ENCODE data around the gene CYBB. TPM values are rescaled to one million over a fixed set of nuclear protein-coding genes. Genes with fewer than 3 reads are reported as not detected.

CYBB gene
- total RNA-seq, result under 0.01 TPM in 2 replicates
- not detected in 2 replicates for polyA plus RNA-seq
- polyA plus RNA-seq (2012), result not detected in 2 replicates
- not detected in 2 replicates for polyA minus RNA-seq (ENCODE audit: low replicate concordance)

- Histone ChIP-seq H3K27me3 (ENCODE audit: control insufficient read depth, insufficient read depth, low read length) (no peaks in the 10 kb centered on the region), H3K9me3 (ENCODE audit: control insufficient read depth, insufficient read depth, low read depth, low read length) (no peaks in the 10 kb centered on the region), H3K27ac (ENCODE audit: insufficient read depth, low read length) (no peak within 1 kb of the TSS), H4K20me1 (ENCODE audit: control insufficient read depth, extremely low read depth, insufficient read depth, low read length) (no peaks in the 10 kb centered on the region), H3K79me2 (ENCODE audit: control insufficient read depth, insufficient read depth, low read length) (no peaks in the 10 kb centered on the region), H3K4me1 (ENCODE audit: control insufficient read depth, extremely low read depth, insufficient read depth, low read length) (no peaks in the 10 kb centered on the region), H3K4me2 (ENCODE audit: extremely low read depth, insufficient read depth, low read length) (no peak within 1 kb of the TSS), H3K4me3 (replicated peaks in 1 of 4; ENCODE audit: control extremely low read depth in 1 of 4, insufficient read depth in 1 of 4, low read depth in 3 of 4, low read length in 4 of 4) (no peak within 1 kb of the TSS), H2AFZ (ENCODE audit: low read length) (no peak within 1 kb of the TSS), H3K9ac (ENCODE audit: insufficient read depth, low read length) (no peak within 1 kb of the TSS), H3K36me3 (ENCODE audit: control insufficient read depth, insufficient read depth, low read length) (no peaks in the 10 kb centered on the region)
- no peak for DNase-seq (ENCODE audit: low read depth in 2 of 2)
- TF ChIP-seq, protein P1, sequence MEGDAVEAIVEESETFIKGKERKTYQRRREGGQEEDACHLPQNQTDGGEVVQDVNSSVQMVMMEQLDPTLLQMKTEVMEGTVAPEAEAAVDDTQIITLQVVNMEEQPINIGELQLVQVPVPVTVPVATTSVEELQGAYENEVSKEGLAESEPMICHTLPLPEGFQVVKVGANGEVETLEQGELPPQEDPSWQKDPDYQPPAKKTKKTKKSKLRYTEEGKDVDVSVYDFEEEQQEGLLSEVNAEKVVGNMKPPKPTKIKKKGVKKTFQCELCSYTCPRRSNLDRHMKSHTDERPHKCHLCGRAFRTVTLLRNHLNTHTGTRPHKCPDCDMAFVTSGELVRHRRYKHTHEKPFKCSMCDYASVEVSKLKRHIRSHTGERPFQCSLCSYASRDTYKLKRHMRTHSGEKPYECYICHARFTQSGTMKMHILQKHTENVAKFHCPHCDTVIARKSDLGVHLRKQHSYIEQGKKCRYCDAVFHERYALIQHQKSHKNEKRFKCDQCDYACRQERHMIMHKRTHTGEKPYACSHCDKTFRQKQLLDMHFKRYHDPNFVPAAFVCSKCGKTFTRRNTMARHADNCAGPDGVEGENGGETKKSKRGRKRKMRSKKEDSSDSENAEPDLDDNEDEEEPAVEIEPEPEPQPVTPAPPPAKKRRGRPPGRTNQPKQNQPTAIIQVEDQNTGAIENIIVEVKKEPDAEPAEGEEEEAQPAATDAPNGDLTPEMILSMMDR (conservative IDR thresholded peaks at IDR 0.05 in 1 of 2, IDR thresholded peaks at IDR 0.05 in 1 of 2; ENCODE audit: low read depth in 1 of 2, low read length in 2 of 2), result no peak
- TF ChIP-seq EZH2 (IDR thresholded peaks at IDR 0.05; ENCODE audit: low read length, missing control alignments), result no peak
Measured at GRCh38 chrX:37779857-37780256, at the start of gene CYBB. CYBB (plus strand) TSS chrX:37780059; CDS start chrX:37780078, 19 bp downstream.

GRCh38 chrX:37745354-37745753 lies 34.5 kb upstream of the CYBB start:
- Histone ChIP-seq H3K79me2 (ENCODE audit: control insufficient read depth, insufficient read depth, low read length) (no peaks in the 10 kb centered on the region), H3K4me3 (replicated peaks in 1 of 4; ENCODE audit: control extremely low read depth in 1 of 4, insufficient read depth in 1 of 4, low read depth in 3 of 4, low read length in 4 of 4) (no peak overlapping the region), H3K9ac (ENCODE audit: insufficient read depth, low read length) (no peak overlapping the region), H3K27me3 (ENCODE audit: control insufficient read depth, insufficient read depth, low read length) (no peaks in the 10 kb centered on the region), H2AFZ (ENCODE audit: low read length) (no peak overlapping the region), H3K36me3 (ENCODE audit: control insufficient read depth, insufficient read depth, low read length) (no peaks in the 10 kb centered on the region), H3K9me3 (ENCODE audit: control insufficient read depth, insufficient read depth, low read depth, low read length) (no peaks in the 10 kb centered on the region), H3K4me1 (ENCODE audit: control insufficient read depth, extremely low read depth, insufficient read depth, low read length) (no peaks in the 10 kb centered on the region), H4K20me1 (ENCODE audit: control insufficient read depth, extremely low read depth, insufficient read depth, low read length) (no peaks in the 10 kb centered on the region), H3K4me2 (ENCODE audit: extremely low read depth, insufficient read depth, low read length) (no peak overlapping the region), H3K27ac (ENCODE audit: insufficient read depth, low read length) (no peak overlapping the region)
- DNase-seq (ENCODE audit: low read depth in 2 of 2), result peak; percentile 47 to 70
- TF ChIP-seq EZH2 (IDR thresholded peaks at IDR 0.05; ENCODE audit: low read length, missing control alignments), result no peak
- TF ChIP-seq, protein P1 (conservative IDR thresholded peaks at IDR 0.05 in 1 of 2, IDR thresholded peaks at IDR 0.05 in 1 of 2; ENCODE audit: low read depth in 1 of 2, low read length in 2 of 2), result peak; percentile 71 to 75

GRCh38 chrX:37745835-37746217 lies 34.0 kb upstream of the CYBB start:
- Histone ChIP-seq H3K9me3 (ENCODE audit: control insufficient read depth, insufficient read depth, low read depth, low read length) (no peaks in the 10 kb centered on the region), H3K27ac (ENCODE audit: insufficient read depth, low read length) (no peak overlapping the region), H3K4me2 (ENCODE audit: extremely low read depth, insufficient read depth, low read length) (no peak overlapping the region), H3K4me3 (replicated peaks in 1 of 4; ENCODE audit: control extremely low read depth in 1 of 4, insufficient read depth in 1 of 4, low read depth in 3 of 4, low read length in 4 of 4) (no peak overlapping the region), H3K27me3 (ENCODE audit: control insufficient read depth, insufficient read depth, low read length) (no peaks in the 10 kb centered on the region), H3K9ac (ENCODE audit: insufficient read depth, low read length) (no peak overlapping the region), H3K4me1 (ENCODE audit: control insufficient read depth, extremely low read depth, insufficient read depth, low read length) (no peaks in the 10 kb centered on the region), H3K36me3 (ENCODE audit: control insufficient read depth, insufficient read depth, low read length) (no peaks in the 10 kb centered on the region), H4K20me1 (ENCODE audit: control insufficient read depth, extremely low read depth, insufficient read depth, low read length) (no peaks in the 10 kb centered on the region), H3K79me2 (ENCODE audit: control insufficient read depth, insufficient read depth, low read length) (no peaks in the 10 kb centered on the region), H2AFZ (ENCODE audit: low read length) (no peak overlapping the region)
- no peak for TF ChIP-seq EZH2 (IDR thresholded peaks at IDR 0.05; ENCODE audit: low read length, missing control alignments)
- TF ChIP-seq, protein P1 (conservative IDR thresholded peaks at IDR 0.05 in 1 of 2, IDR thresholded peaks at IDR 0.05 in 1 of 2; ENCODE audit: low read depth in 1 of 2, low read length in 2 of 2), result no peak
- DNase-seq (ENCODE audit: low read depth in 2 of 2), result no peak
